CD4-positive, alpha-beta T cell treated with Interferon alpha-2 for 1 hour (primary cell): ENCODE data around the gene MICU1.

Experiments used
- DNase-seq, 2 donors: peaks; one replicate each; pipeline ENCODE4 v3.0.0-alpha.2; 2020 to 2022

The MICU1 gene

DNA sequence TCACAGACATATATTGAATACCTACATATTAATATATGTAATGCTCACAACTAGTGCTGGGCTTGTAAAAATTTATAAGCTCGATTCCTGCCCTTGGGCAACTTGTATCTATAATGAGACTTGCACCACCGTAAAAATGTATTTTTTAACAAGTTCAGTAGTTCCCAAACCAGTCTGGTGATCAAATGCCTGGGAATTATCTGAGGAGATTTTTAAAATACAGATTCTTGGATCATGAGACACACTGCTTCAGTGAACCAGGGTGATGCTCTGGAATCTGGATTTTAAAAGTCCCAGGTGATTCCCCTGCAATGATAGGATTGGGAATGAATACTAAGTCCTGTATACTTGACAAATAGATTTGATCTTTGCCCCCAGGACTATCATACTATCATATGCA is 4.3 kb upstream of the MICU1 start:
- no peak for DNase-seq

DNA sequence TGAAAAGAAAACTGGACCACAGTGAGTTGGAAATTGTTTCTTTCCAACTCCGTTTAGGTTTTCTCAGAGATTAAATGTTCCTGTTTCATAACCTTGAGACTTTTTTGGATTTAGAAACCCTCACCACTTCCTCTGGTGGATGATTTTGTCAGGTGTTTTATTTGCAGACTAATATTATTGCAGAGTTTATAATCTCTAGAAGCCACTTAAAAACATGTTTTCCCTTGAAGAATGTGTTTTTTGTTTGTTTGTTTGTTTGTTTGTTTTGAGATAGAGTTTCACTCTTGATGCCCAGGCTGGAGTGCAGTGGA is 520 bp upstream of the MICU1 start:
- DNase-seq = no peak

- peak in 1 of 2 donors; percentile 1 for DNase-seq
These were observed 637 bp downstream of the MICU1 start for GRCh38 chr10:72625276-72625607.

DNA sequence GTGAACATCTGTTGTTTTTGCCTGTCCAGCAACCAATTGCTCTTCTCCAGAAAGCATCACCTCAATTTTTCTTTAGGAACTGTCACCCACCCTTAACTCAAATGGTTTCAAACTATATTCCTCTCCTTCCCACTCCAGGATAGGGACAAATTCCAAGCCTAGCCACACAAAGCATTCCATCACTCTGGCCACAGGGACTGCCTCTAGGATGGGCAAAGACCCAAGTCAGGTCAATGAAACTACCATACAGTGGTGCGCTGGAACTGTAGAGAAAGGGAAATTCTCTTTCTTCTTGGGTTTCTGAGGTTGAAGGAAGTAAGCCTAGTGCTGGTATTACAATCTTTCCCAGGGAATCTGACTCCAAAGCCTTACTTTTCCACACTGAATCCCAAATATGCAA is 3.6 kb downstream of the MICU1 start:
- no peak for DNase-seq

DNA sequence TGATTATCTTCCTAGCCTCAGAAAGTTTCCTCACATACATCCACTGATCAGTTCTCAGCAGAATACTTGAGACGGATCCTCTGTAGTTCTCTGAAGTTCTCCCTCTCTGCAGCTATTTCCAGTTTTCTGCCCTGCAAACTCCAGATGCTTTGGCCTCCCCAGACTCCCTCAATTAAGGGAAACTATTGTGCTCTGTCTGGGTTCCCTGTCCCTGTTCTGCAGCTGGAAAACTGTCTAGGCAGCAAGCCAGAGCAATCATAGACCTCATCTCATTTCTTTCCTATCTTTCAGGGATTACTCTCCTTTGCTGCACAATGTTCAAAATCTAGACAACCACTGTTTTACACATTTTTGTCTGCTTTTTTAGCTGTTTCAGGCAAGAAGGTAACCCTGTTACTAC is 9.2 kb downstream of the MICU1 start:
- DNase-seq = no peak

GRCh38 chr10:72615970-72616369 is 9.9 kb downstream of the MICU1 start:
- DNase-seq = no peak

GRCh38 chr10:72612203-72612826 is 13.6 kb downstream of the MICU1 start:
- no peak for DNase-seq

DNA sequence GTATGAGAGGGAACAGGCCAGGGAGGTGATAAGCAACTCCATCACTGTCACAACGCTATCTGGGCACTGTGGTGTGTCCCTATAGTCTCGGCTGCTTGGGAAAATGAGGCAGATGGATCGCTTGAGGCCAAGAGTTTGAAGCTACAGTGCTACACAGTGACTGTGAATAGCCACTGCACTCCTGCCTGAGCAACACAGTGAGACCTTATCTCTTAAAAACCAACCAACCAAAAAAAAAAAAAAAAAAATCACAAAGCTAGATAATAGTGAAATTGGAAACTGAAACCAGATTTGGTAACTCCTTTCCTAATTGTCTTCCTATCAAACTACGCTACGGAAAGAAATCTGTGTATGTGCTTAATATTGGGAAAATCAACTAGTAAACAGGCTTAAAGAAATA is 14.1 kb downstream of the MICU1 start:
- no peak for DNase-seq

DNA sequence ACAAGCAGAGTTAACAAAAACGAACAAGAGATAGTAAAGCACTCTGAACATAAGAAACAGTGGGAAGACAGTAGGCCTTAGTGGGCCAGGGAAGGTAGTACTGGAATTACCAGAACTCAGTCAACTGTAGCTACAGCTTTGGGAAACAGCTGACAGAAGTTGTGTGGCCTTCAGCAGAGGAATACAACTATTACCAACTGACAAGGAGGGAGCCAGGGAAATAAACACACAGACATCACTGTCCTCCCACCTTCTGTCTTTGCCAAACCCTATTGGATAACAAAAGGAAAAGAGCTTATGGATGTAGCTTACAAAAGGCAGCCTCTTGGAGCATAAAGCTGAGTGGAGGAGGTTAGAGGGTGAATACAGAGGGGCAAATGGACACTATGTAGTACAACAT is 15.4 kb downstream of the MICU1 start:
- no peak for DNase-seq

GRCh38 chr10:72605122-72605521 is 20.8 kb downstream of the MICU1 start:
- no peak for DNase-seq

- DNase-seq = no peak
These were observed 24.7 kb downstream of the MICU1 start for GRCh38 chr10:72601144-72601543.

GRCh38 chr10:72598769-72599701 is 26.8 kb downstream of the MICU1 start:
- no peak for DNase-seq

DNA sequence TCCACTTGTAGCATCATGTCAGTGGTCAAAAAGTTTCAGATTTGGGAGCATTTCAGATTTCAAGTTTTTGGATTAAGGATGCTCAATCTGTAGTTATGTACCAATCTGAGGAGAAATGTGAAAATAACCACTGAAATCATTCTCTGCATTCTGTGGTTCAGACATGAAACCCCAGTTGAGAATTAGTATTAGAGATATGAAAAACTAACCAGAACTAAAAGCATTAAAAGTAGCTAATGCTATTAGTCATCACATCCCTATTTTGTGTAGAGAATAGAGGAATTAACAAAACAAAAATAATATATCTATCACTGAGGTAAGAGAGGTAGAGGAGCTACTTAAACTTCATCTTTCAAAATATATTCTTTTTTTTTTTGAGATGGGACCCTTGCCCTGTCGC is 28.0 kb downstream of the MICU1 start:
- DNase-seq = no peak

GRCh38 chr10:72595436-72595835 is 30.4 kb downstream of the MICU1 start:
- DNase-seq = no peak

GRCh38 chr10:72593963-72594362 is 31.9 kb downstream of the MICU1 start:
- DNase-seq = no peak

- DNase-seq = no peak
These were observed 37.6 kb downstream of the MICU1 start for GRCh38 chr10:72588266-72588665.

- DNase-seq = no peak
These were observed 38.3 kb downstream of the MICU1 start for GRCh38 chr10:72587568-72587967.

DNA sequence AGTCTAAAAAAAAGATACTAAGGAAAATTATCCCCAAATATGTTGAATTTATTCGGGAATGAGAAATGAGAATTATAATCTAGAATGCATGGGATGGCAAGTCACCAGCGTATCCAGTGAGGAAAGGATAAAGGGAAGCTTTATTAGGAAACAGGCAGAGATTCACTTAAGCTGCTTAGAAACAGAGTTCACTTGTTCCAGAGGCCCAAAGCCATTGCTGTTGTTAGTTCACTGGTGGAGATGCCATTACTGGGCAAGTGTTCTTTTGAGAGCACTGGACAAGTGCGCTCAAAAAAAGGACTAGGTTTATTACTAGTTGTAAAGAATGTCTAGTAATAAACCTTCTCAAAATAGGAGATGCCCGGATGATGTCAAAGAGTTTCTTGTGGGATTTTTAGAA is 51.2 kb downstream of the MICU1 start:
- no peak for DNase-seq

DNA sequence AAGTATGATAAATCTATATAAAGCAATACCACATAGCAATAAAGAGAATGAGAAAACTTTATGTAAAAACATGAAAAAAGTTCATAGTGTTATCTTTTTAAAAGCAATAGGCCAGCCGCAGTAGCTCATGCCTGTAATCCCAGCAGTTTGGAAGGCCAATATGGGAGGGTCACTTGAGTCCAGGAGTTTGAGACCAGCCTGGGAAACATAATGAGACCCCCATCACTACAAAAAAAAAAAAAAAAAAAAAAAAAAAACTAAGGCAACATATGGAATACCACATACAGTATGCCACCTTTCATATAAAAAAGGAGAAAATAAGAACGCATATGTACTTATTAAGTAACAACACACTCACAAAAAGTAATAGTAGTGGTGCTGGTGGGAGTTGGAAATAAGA is 52.8 kb downstream of the MICU1 start:
- DNase-seq = no peak

DNA sequence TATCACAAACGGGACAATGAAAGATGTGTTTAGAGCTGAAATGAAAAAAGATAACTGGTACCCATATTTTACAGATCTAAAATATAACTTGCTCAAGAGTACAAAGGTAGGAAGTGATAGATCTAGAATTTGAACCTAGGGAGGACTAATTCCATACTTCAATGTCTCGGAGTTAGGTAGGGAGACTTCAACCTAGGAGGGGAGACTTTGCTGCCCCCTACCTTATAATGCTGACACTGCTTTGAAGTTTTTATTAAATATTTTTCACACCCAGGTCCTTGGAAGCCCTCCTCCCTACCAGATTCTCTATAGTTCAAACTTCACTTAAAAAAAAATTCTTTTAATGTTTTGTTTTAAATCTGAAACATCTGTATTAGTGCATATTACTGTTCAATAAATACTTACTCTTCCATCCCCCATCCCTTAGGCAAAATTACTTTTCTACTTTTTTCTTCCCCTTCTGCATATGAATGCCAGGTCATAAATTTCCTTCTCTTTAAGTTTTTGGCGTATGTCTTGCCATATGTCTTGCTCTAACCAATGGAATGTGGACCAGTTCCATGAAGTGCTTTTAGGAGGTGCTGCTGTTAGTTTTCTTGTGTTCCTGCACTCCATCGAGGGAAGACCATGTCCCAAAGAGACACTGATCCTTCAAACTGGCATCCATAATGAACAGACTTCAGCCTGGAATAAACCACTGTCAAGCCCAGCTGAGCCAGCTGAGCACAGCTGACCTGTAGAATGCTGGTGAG is 57.8 kb downstream of the MICU1 start:
- DNase-seq = no peak

DNA sequence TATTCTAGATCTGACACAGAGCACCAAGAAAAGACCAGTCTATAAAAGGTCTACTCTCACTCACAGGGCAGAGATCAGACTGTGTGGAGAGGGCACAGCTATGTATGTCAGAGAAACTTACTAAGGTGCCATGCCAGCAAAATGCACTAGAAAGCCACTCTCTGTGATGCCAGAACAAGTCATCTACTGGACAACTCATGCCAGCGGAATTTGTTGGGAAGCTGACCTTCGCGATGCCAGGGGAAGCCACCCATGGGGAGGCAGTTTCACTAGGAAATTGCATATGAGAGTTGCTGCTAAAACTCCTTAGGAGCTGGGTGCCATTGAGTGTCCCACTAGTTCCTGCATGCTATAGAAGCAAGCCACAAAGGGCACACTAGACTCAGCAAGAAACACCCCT is 58.5 kb downstream of the MICU1 start:
- DNase-seq = no peak

DNA sequence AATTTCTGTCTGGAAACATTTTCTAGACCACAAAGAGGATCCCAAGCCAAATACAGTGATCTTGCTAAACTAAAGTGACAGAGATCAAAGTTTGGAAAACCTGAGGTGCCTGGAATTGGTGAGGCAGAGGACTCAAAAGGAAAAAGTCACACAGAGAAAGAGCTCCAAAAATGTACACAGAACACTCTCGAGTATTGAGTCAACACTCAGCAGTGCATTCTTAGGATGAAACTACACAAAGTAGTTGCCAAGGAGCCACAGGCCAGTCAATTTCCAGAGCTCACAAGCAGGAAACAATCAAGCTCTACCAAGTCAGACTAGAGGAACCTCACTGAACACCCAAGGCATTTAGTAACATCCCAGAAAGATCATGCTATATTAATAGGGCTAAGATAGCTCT is 61.3 kb downstream of the MICU1 start:
- DNase-seq = no peak

DNA sequence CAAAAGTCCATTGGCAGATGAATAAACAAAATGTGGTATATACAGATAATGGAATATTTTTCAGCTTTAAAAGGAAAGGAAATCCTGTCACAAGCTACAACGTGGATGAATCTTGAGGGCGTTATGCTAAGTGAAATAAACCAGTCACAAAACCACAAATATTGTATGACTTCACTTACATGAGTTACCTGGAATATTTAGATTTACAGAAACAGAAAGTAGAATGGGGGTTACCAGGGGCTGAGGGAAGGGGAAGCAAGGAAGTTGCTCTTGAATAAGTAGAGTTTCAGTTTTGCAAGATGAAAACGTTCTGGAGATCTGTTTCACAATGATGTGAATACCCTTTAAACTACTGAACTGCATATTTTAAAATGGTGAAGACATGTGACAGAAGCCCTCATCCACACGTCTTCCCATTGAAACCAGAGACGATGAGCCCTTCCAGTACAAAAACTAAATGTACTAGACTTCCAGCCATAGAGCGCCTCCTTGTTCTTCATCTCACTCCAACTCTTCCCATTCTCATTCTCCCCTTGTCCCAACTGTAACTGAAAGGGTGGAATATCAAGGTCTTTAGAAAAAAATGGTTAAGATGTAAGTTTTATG is 62.4 kb downstream of the MICU1 start:
- peak; percentile 15 to 37 for DNase-seq

DNA sequence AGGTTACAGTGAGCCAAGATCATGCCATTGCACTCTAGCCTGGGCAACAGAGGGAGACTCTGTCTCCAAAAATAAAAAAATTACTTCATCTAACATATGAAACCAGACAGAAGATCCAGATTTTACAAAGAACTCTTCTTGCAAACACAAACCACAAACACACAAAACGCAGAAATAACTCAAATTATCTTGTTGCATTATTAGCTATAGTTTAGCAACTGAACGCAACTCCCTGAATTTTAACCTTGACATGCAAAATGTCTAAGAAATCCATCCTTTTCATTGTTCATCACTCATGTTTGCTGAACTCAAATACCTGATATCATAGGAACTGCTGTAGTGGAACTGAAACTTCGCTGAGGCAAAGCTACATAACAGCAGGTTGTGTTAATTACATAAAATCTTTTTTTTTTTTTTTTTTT is 64.1 kb downstream of the MICU1 start:
- DNase-seq = no peak
